Activated CD8-positive, alpha-beta memory T cell treated with anti-CD3 and anti-CD28 coated beads for 48 hours (primary cell): ENCODE measurements around the gene RBL2.

ENCODE experiments used
- DNase-seq, 3 experiments: peaks; one replicate each; pipeline ENCODE4 v3.0.0-alpha.2; 2020; ENCODE audit warnings: low read depth in 2 of 3, low spot score in 2 of 3

RBL2 gene

GRCh38 chr16:53446090-53446489 lies 11.8 kb downstream of the RBL2 start:
- DNase-seq: no peak

DNA sequence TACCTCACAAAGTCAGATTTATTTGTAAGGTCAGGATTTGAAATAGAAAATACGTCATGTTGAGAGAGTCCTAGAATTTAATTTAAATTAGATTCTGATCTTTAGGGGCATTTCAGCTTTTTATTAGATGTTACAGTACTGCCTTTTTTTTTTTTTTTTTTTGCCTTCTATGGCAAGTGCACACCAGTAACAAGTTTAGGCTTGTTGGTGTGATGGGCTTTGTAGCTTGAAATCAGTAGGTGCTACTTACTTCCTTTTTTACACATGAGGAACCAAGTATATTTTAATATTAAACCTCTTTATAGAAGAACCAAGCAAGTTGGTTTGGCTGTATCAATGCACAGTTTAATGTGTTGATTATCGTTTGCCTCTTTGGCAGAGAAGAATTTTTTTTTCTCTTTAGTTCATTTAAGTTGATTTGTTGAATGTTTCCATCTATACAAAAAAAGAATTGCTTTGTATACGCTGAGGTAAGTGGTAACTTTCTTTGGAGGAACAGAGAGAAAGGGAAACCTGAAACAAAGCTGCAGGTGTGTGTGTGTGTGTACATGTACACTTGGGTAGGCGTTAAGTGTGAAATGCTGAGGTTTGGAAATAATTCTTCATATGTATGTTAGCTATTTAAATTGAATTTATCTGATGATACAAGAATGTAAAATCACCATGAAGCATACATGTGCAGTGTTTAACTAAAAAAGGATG lies 15.7 kb downstream of the RBL2 start:
- DNase-seq: no peak

GRCh38 chr16:53453928-53454327 lies 19.7 kb downstream of the RBL2 start:
- DNase-seq: no peak

DNA sequence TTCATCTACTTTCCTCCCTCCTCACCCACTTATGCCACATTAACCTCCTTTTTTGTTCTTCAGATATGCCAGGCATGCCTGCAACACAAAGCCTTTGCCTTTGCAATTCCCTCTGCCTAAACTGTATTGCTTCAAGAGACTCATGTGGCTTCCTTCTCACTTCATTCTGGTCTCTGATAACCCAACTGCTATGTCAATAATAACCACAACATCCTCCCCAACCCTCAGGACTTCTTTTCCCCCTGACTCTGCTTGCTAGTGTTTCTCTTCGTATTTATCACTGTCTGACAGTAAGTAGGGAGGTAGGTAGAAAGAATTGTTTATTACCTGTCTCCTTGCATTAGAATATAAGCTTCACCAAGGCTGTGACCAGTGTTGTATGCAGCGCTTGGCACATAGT lies 22.4 kb downstream of the RBL2 start:
- no peak for DNase-seq

- DNase-seq: peak in 2 of 3 experiments; percentile 37 to 44
Measured at GRCh38 chr16:53457670-53458069, 23.4 kb downstream of the RBL2 start.

- no peak for DNase-seq
Measured at GRCh38 chr16:53458635-53459034, 24.4 kb downstream of the RBL2 start.

- DNase-seq: no peak
Measured at GRCh38 chr16:53465606-53466280, 31.5 kb downstream of the RBL2 start.

DNA sequence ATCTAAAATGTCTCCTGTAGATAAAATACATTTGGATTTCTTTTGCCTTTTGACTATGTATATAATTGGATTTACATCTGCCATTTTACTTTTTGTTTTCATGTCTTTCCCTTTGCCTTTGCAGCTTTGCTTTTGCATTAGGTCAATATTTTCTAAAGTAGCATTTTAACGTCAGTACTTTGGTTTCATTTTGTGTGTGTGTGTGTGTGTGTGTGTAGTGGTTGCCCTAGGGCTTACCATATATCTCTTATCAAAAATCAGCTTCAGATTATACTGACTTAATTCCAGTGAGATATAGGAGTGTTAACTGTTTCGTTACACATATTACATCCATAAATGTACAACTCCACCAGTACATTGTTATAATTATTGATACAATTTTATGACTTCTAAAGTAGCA lies 42.6 kb downstream of the RBL2 start:
- no peak for DNase-seq

- no peak for DNase-seq
Measured at GRCh38 chr16:53478965-53479364, 44.7 kb downstream of the RBL2 start.

GRCh38 chr16:53480394-53480793 lies 46.1 kb downstream of the RBL2 start:
- no peak for DNase-seq

DNA sequence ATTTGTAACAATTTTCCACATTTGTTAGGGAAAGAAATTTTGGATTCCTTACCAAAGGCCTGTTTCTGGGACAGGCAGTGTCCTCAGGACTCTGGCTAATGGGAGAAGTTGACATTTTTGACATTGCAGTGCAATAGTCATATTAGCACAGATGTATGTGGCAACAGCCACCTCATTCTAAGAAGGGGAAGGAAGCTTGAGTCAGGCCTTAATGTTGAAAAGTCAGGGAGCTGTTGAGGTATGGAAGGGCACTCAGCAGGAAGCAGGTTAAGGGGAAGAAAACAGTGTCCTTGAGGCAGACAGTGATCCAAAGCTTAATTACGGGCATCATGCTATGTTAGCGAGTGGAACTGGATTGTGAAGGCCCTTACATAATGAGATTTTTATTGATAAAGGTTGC lies 47.9 kb downstream of the RBL2 start:
- DNase-seq: no peak

- DNase-seq: no peak
Measured at GRCh38 chr16:53484542-53484941, 50.3 kb downstream of the RBL2 start.

DNA sequence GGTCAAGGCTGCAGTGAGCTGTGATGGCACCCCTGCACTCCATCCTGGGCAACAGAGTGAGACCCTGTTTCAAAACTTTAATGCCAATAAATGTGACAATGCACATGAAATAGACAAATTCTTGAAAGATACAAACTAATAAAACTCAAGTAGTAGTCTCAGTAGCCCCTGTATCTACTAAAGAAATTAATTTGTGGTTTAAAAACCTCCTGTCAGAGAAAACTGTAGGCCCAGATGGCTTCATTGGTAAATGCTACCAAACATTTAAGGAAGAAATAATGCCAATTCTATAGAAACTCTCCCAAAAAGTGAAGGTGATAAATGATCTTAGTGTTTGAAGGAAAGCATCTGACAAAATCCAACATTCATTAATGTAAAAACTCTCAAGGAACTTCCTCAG lies 52.0 kb downstream of the RBL2 start:
- no peak for DNase-seq

- DNase-seq: no peak
Measured at GRCh38 chr16:53489755-53490154, 55.5 kb downstream of the RBL2 start.

GRCh38 chr16:53492503-53492902 lies 58.2 kb downstream of the RBL2 start:
- DNase-seq: no peak

DNA sequence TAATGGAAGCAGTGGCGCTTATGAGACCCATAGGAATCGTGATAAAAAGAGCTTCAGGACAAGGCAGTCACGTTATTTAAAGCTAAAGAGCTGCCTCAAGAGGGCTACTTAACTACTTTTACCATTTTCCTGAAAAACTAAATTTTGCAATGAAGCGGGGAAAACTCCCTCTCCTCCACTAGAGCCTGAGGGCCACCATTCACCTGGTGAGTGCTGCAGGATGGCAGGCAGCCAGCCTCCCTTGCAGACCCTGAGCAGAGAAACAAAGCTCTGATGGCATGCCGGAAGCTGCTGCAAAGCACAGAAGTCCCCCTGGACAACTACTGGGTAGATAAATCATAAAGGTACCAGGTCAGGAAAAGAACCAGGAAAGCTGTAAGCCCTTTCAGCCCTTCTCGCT lies 60.4 kb downstream of the RBL2 start:
- DNase-seq: no peak

DNA sequence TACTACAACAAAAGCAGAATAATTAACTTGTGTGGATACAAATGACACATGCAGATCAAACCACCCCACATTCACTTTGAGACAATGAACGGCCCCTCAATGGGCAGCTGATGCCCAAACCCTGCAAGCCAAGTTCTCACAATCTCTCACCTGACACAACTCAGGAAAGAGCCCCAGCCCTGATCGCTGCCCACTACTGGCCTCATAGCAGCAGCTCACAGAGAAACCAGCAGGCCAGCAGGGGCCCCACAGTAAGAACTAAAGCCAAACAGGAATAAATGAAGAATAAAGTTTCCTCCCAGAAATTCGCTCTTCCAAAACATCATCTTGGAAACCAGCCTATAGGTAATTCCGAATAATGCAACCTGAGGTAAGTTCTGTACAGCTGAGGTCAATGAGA lies 61.1 kb downstream of the RBL2 start:
- DNase-seq: no peak

- DNase-seq: no peak
Measured at GRCh38 chr16:53498984-53499383, 64.7 kb downstream of the RBL2 start.

DNA sequence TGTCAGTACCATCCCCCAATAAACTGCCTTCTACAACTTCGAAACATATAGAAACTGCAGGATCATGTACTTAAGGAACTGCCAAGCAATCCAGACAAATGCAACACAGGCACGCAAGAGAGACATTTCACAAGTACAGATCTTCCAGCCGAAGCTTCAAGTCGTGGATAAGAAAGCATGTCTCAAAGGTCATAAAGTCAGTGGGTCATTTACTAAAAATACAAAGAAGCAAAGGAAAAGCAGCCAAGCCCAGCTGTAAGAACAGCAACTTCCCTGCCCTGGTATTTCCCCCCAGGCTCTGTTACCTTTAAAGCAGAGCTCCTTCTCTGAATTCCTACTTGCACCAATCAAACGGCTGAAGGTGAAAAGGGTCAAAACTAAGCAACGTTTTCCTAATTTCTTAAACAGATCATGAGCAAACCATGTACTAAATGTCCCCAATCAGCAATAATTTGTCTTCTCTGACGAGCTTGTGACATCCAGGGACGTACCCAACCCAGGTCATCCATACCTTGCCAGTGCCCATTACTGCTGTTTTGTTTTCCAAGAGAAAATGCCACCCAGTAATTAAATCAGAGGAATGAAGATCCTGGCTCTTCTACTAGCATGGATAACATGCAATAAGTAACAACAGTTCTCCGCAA lies 67.1 kb downstream of the RBL2 start:
- no peak for DNase-seq

DNA sequence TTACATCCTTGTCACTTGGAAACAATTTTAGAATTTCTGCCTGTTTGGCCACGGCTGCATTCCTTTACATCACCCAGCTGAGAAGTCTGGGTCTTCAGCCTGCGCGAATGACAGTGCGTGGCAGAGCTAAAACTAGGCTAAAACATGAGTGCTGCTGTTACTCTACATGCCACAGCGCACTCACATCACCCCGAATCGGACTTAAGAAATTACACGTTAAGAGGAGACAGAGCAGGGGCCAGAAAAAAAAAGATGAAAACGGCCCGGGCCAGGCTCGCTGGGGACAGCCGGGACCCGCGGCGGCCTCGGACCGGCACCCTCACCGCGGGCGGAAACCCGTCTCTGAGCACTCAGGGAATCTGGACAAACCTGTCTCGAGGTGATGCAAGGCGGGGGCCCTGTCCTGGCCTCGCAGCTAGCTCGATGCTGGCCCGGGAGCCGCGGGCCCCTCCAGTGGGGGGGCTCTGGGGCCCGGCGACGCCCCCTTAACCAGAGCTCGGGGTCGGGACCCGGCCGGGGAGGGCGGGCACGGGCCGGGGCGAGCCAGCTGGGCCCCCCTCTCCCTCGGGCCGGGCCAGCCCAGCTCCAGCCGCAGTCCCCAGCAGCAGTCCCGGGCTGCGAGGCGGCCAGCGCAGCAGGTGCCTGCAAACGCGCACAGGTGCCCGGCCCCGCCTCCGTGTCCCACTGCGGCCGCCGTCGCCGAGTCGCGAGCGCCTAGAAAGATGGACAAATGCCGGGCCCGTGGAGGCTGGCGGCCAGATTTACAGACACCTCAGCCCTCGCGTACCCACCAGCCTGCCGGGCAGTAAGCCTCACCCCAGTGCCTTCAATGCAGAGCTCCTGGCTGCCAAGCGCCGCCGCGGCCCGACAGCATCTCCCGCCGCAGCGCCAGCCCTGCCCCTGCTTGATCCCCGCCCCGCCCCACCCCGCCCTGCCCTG lies 68.3 kb downstream of the RBL2 start, which contains the start of gene AKTIP:
Gene AKTIP (minus strand): TSS at position 879 of the 939 bp plus-strand sequence. CDS start 2,950 bp downstream, outside the sequence.
- DNase-seq: peak in 1 of 3 experiments; percentile 39

DNA sequence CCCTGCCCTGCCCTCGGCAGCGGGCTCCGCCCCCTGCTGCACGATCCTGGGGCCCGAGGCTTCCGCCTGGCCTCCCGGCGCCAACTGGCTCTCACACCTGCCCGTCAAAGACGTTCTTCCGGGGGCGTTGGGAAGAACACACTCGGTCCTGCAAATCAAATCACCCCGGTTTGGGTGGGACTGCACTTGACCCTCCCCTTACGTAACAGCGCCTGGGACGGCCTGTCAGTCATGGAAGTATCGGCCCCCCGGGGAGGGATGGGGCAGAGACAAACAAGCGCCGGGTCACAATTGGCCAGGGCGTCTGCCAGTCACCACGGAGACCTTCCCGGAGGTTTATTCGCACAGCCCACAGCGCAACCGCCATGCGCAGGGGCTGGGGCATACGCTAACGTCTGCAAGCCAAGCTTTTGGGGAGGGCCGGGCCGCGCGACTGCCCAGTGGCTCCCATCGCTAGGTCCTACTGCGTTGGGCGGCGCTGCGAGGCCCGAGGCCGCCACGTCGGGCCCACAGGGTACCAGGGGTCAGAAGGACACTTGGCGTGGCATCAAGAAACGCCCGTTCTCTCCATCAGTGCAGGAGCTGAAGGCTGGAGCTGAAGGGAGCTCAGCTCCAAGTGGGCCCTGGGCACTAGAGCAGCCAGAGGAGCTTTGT lies 69.1 kb downstream of the RBL2 start:
- peak; percentile 89 to 98 (median 96) for DNase-seq
